HG03060 (cell line): Measurements from ENCODE around the gene ENTPD5.

ENCODE experiments used
- ATAC-seq: cut with Tn5 transposase; IDR thresholded peaks from one replicate; pipeline ENCODE4 v1.9.1; 2021; ENCODE audit warnings: low read depth, moderate number of reproducible peaks; ENCODE audit not compliant: unreplicated experiment

ENTPD5 gene

GRCh38 chr14:74018586-74019407 lies at the start of gene ENTPD5, which contains the start of gene BBOF1:
TSS of gene ENTPD5 (minus strand) at chr14:74019288. CDS start at chr14:73988102, 31,186 bp downstream.
TSS of gene BBOF1 (plus strand) at chr14:74019349. CDS start at chr14:74019479, 130 bp downstream.
- peak; percentile 43 for ATAC-seq

GRCh38 chr14:74065746-74066575 lies 46.9 kb upstream of the ENTPD5 start:
- no peak for ATAC-seq

GRCh38 chr14:74064883-74065282 lies 45.8 kb upstream of the ENTPD5 start:
- no peak for ATAC-seq

GRCh38 chr14:74064426-74064825 lies 45.3 kb upstream of the ENTPD5 start:
- ATAC-seq: no peak

GRCh38 chr14:74062809-74063150 lies 43.7 kb upstream of the ENTPD5 start:
- no peak for ATAC-seq

- ATAC-seq: no peak
These were observed 30.9 kb upstream of the ENTPD5 start for GRCh38 chr14:74049876-74050495.

- no peak for ATAC-seq
These were observed 29.2 kb upstream of the ENTPD5 start for GRCh38 chr14:74048281-74048680.

GRCh38 chr14:74045522-74045921 lies 26.4 kb upstream of the ENTPD5 start:
- ATAC-seq: no peak

- no peak for ATAC-seq
These were observed 23.2 kb upstream of the ENTPD5 start for GRCh38 chr14:74042296-74042695.

GRCh38 chr14:74038020-74038859 lies 19.2 kb upstream of the ENTPD5 start:
- no peak for ATAC-seq

GRCh38 chr14:74035556-74035955 lies 16.5 kb upstream of the ENTPD5 start:
- ATAC-seq: no peak

GRCh38 chr14:74034572-74034971 lies 15.5 kb upstream of the ENTPD5 start:
- ATAC-seq: no peak

GRCh38 chr14:74029136-74029535 lies 10.0 kb upstream of the ENTPD5 start:
- no peak for ATAC-seq

GRCh38 chr14:74022346-74022745 lies 3.3 kb upstream of the ENTPD5 start:
- no peak for ATAC-seq

GRCh38 chr14:74019408-74020137 lies 485 bp upstream of the ENTPD5 start:
- ATAC-seq: no peak

GRCh38 chr14:74018174-74018585 lies 908 bp downstream of the ENTPD5 start:
- peak; percentile 10 for ATAC-seq

- no peak for ATAC-seq
These were observed 3.1 kb downstream of the ENTPD5 start for GRCh38 chr14:74015963-74016362.

- ATAC-seq: no peak
These were observed 3.9 kb downstream of the ENTPD5 start for GRCh38 chr14:74015176-74015575.

GRCh38 chr14:74014299-74014698 lies 4.8 kb downstream of the ENTPD5 start:
- ATAC-seq: no peak
